ENCODE measurements around the gene FLT1.

The FLT1 gene

GRCh38 chr13:28478127-28478526 is 16.8 kb downstream of the FLT1 start:
- Histone ChIP-seq H3K4me3 (ENCODE audit: low read depth in 1 of 2, low read length in 2 of 2) (no peak overlapping the region), H3K36me3 (ENCODE audit: insufficient read depth, low read length) (no peaks in the 10 kb centered on the region), H3K27ac (ENCODE audit: low read length) (no peak overlapping the region), H3K79me2 (ENCODE audit: insufficient read depth, low read length) (no peaks in the 10 kb centered on the region), H3K4me2 (ENCODE audit: insufficient read depth, low read length) (no peak overlapping the region), H3K27me3 (ENCODE audit: insufficient read depth, low read length, poor library complexity) (no peaks in the 10 kb centered on the region), H4K20me1 (ENCODE audit: insufficient read depth, low read length) (no peaks in the 10 kb centered on the region), H2AFZ (ENCODE audit: low read depth, low read length) (no peak overlapping the region), H3K9ac (ENCODE audit: low read depth, low read length) (no peak overlapping the region), H3K9me3 (ENCODE audit: insufficient read depth, low read length, severe bottlenecking) (no peaks in the 10 kb centered on the region), H3K4me1 (ENCODE audit: insufficient read depth, low read length) (no peaks in the 10 kb centered on the region)
- TF ChIP-seq, protein P1, sequence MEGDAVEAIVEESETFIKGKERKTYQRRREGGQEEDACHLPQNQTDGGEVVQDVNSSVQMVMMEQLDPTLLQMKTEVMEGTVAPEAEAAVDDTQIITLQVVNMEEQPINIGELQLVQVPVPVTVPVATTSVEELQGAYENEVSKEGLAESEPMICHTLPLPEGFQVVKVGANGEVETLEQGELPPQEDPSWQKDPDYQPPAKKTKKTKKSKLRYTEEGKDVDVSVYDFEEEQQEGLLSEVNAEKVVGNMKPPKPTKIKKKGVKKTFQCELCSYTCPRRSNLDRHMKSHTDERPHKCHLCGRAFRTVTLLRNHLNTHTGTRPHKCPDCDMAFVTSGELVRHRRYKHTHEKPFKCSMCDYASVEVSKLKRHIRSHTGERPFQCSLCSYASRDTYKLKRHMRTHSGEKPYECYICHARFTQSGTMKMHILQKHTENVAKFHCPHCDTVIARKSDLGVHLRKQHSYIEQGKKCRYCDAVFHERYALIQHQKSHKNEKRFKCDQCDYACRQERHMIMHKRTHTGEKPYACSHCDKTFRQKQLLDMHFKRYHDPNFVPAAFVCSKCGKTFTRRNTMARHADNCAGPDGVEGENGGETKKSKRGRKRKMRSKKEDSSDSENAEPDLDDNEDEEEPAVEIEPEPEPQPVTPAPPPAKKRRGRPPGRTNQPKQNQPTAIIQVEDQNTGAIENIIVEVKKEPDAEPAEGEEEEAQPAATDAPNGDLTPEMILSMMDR (IDR thresholded peaks at IDR 0.05; ENCODE audit: borderline replicate concordance, extremely low read depth, low read length, poor library complexity, severe bottlenecking): no peak
- TF ChIP-seq EZH2 (IDR thresholded peaks at IDR 0.05; ENCODE audit: borderline replicate concordance, low read depth, low read length, severe bottlenecking): no peak
- DNase-seq (no peak), ATAC-seq (ENCODE audit: insufficient read depth, low read depth) (no peak)

GRCh38 chr13:28477709-28477973 is 17.3 kb downstream of the FLT1 start:
- H3K4me1 ChIP-seq (ENCODE audit: insufficient read depth, low read length): no peaks in the 10 kb centered on the region
- no peak overlapping the region for H3K9ac ChIP-seq (ENCODE audit: low read depth, low read length)
- ATAC-seq (ENCODE audit: insufficient read depth, low read depth) (no peak), DNase-seq (no peak)
- H3K4me3 ChIP-seq (ENCODE audit: low read depth in 1 of 2, low read length in 2 of 2): no peak overlapping the region
- H4K20me1 ChIP-seq (ENCODE audit: insufficient read depth, low read length): no peaks in the 10 kb centered on the region
- H3K27ac ChIP-seq (ENCODE audit: low read length): no peak overlapping the region
- H3K79me2 ChIP-seq (ENCODE audit: insufficient read depth, low read length): no peaks in the 10 kb centered on the region
- H3K27me3 ChIP-seq (ENCODE audit: insufficient read depth, low read length, poor library complexity): no peaks in the 10 kb centered on the region
- TF ChIP-seq, protein P1 (IDR thresholded peaks at IDR 0.05; ENCODE audit: borderline replicate concordance, extremely low read depth, low read length, poor library complexity, severe bottlenecking): no peak
- TF ChIP-seq EZH2 (IDR thresholded peaks at IDR 0.05; ENCODE audit: borderline replicate concordance, low read depth, low read length, severe bottlenecking): no peak
- no peak overlapping the region for H2AFZ ChIP-seq (ENCODE audit: low read depth, low read length)
- no peaks in the 10 kb centered on the region for H3K36me3 ChIP-seq (ENCODE audit: insufficient read depth, low read length)
- no peaks in the 10 kb centered on the region for H3K9me3 ChIP-seq (ENCODE audit: insufficient read depth, low read length, severe bottlenecking)
- no peak overlapping the region for H3K4me2 ChIP-seq (ENCODE audit: insufficient read depth, low read length)

DNA sequence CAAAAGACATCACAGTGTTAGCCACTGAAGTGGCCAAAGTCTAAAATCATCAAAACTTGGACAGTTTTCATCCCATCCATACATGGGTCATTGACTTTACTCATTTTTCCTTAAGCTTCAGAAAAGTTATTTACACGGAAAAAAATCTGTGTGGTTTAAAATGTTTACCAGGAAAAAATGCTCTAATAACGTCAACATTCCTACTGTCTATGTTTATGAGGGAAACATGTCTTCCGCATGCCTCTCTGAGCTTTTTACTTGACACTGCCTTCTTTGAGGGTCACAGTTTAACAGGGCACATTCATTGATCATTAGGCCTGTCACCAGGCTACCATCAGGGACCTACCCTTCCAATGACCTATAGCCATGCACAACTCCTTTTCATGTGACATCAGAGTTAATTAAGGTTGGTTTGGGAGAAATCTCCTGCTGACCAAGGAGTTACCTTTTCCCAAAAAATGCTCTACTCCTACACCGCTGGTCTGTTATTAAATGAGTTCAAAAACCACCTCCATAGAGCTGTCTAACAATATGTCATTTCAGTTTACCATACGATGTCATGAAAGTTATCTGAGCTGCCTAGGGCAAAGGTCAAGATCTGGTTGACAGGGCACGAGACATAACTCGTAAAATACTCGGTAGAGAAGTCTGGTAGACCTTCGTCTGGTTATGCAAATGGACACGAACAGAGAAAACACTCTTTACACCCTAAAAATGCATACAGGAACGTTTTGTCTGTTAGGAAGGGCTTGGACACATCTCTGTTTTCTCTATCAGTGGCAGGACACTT is 17.8 kb downstream of the FLT1 start:
- ATAC-seq (ENCODE audit: insufficient read depth, low read depth) (no peak), DNase-seq (no peak)
- Histone ChIP-seq H3K4me1 (ENCODE audit: insufficient read depth, low read length) (no peaks in the 10 kb centered on the region), H3K27ac (ENCODE audit: low read length) (no peak overlapping the region), H3K27me3 (ENCODE audit: insufficient read depth, low read length, poor library complexity) (no peaks in the 10 kb centered on the region), H3K4me3 (ENCODE audit: low read depth in 1 of 2, low read length in 2 of 2) (no peak overlapping the region), H4K20me1 (ENCODE audit: insufficient read depth, low read length) (no peaks in the 10 kb centered on the region), H3K79me2 (ENCODE audit: insufficient read depth, low read length) (no peaks in the 10 kb centered on the region), H3K9ac (ENCODE audit: low read depth, low read length) (no peak overlapping the region), H3K4me2 (ENCODE audit: insufficient read depth, low read length) (no peak overlapping the region), H2AFZ (ENCODE audit: low read depth, low read length) (no peak overlapping the region), H3K36me3 (ENCODE audit: insufficient read depth, low read length) (no peaks in the 10 kb centered on the region), H3K9me3 (ENCODE audit: insufficient read depth, low read length, severe bottlenecking) (no peaks in the 10 kb centered on the region)
- TF ChIP-seq EZH2 (IDR thresholded peaks at IDR 0.05; ENCODE audit: borderline replicate concordance, low read depth, low read length, severe bottlenecking): no peak
- TF ChIP-seq, protein P1 (IDR thresholded peaks at IDR 0.05; ENCODE audit: borderline replicate concordance, extremely low read depth, low read length, poor library complexity, severe bottlenecking): no peak

Data from DND-41 (cell line).